NCI-H1417 (cell line): ENCODE data around the gene TRAPPC2L.

ENCODE experiments used
- DNase-seq, 3 experiments: peaks; one replicate each; lab custom pipeline; 2025; lab: John Stamatoyannopoulos, UW

The TRAPPC2L gene

DNA sequence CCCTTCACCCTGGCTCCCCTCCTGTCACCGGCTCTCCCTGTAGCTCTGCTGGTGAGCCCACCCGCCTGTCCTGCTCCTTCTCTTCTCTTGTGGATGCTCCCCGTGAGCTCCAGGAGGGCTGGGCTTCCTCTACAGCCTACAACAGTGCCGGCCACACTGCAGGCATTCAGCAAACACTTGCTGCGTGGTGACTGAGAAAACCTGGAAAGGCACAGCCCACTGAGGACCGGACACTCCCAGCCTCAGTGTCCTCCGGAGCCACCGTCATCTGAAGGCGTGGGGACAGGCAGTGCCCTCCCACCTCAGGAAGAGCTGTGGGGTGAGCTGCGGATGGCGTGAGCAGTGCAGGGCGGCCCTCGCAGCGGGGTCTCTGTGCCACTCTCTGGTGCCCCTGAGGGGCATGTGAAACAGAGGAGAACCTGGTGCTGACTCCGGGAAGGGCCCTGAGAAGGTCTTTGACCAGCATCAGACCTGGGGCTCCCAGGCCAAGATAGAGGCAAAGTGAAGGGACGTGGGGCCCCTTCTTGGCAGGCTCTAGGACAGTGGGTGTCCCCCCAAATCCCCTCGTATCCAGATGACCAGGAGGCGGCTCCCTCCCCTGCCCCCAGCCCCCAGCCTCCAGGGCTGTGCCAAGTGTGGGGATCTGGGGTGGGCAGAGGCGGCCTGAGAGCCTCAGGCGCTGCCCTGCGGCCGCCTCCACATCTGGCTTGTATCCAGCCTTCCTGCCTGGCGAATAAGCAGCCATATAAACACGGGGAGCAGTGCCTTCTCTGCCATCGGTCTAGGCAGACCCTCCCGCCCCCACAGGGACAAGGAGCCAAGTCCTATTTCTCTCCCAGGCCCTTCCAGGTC lies 53.6 kb downstream of the TRAPPC2L start:
- DNase-seq, result peak in 1 of 3 experiments; percentile 48

- DNase-seq, result peak in 2 of 3 experiments; percentile 48 to 55
Observed at GRCh38 chr16:88911136-88911945, 54.4 kb downstream of the TRAPPC2L start.

GRCh38 chr16:88911946-88912310 lies 55.0 kb downstream of the TRAPPC2L start:
- DNase-seq, result no peak
